GM19372 (cell line): ENCODE measurements around the gene PIMREG.

ENCODE experiments used
- ATAC-seq: cut with Tn5 transposase; IDR thresholded peaks from one replicate; pipeline ENCODE4 v1.9.1; 2021; ENCODE audit warnings: mild to moderate bottlenecking, low read depth, moderate library complexity; ENCODE audit not compliant: unreplicated experiment

The PIMREG gene

DNA sequence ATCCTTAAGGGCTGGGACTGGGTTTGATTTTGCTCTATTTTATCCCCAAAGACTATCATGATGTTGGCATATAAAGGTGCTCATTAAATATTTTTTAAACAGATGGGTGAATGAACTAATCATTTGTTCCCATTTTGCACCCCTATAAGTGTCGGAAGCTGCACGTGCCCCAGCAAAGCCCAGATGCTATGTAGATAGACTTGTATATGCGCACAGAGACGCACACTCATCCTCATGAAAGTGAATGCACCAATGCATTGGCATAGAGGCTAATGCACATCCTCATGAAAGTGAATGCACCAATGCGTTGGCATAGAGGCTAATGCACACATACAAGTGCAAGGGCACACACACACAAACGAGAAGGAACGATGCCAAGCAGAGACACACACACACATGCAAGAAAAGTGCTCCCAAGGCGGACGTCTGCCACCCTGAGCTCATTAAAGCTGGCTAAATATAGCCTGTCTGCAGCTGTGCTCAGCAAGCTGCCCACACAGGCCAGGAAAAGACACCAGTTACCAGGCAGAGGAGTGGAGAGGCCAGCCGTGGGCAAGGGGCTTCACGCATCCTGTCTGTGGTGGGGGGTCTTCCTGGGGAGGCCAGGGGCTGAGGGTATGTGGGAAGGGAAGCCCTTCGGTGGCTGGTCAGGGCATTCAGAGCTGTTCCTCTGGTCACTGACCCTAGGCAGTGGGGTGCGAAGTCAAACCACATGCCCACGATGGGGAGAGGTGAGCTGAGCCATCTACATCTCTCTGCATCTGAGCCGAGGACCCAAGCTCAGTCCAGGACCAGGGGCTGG is 52.6 kb downstream of the PIMREG start:
- ATAC-seq = no peak

DNA sequence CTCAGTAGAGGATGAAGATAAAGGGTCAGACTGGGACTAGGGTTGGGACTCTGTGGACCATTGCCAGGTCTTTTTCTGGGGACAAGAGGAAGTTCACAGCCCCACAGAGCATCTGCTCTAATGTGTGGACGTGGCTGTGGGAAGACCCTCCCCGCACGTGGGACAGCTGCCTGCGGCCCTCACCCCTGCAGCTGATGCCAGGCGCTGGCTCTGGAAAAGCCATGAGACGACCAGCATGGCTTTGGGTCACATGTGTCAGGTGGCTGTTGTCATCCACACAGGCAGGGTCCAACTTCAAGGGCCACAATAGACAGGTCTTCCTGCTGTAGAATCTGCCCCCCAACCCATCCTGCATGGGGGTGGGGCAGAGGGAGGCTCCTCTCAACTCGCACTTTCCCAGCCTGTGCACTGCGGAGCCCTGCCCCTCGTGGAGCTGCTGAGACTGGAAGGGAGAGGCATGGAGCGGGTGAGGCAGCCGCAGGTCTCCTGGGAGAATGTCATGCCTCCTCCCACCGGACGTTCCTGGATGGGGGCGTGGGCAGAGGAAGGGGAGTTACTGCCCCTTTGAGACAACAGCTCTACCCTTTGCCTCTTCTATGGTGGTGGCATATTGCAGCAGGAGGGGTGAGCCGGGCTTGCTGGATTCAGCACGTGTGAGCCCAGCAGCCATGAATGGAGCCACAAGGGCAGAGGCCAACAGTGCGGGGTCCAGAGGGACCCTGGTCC is 53.4 kb downstream of the PIMREG start:
- ATAC-seq = no peak

DNA sequence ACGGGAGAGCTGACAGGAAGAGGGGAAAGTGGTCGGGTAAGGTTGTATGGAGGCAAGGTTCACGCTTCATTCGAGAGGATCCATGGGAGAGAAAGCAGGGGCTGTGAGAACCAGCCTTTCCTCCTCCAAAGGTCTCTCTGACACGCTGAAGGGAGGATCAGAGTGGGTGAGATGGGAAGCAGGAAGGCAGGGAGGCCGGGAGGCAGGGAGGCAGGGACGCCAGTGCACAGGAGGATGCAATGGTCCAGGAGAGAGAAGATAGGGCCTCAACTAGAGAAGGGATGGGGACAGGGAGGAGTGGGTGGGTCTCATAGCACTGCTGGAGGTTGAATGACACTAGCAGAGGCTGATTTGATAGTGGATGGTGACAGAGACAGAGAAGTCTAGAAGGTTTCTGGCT is 54.1 kb downstream of the PIMREG start:
- no peak for ATAC-seq

DNA sequence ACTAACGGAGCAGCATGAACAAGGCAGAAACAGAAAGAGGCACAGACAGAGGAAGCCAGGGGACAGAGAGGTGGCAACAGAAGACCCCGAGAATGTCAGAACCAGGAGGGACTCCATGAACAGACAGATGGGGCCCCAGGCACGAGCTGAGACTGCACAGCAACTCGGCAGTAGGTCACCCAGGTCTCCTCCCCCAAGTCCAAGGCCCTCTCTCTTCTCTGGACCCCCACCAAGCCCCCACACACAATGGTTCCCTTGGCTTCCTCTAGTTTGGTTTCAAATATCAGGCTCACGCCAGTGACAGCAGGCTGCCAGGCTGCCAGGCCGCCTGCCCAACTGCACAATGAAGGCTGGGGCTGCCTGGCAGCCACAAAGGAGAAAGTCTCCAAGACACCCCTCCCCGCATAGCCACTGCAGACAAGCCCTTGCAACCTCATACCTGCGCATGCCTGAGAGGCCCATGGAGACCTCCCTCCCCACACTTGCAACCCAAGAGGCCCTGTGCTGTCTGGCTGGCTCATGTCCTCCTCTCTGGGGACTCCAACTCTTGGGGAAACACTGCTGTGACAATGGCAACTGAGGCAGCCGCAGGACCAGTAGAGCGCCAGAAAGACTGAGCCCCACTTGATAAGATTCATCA is 54.8 kb downstream of the PIMREG start:
- ATAC-seq = no peak
